Kidney capillary endothelial cell (primary cell): ENCODE results near the gene RASGEF1C.

ENCODE experiments used
- DNase-seq: peaks from one replicate; pipeline ENCODE4 v3.0.0-alpha.2; 2018; ENCODE audit warnings: low spot score

The RASGEF1C gene

DNA sequence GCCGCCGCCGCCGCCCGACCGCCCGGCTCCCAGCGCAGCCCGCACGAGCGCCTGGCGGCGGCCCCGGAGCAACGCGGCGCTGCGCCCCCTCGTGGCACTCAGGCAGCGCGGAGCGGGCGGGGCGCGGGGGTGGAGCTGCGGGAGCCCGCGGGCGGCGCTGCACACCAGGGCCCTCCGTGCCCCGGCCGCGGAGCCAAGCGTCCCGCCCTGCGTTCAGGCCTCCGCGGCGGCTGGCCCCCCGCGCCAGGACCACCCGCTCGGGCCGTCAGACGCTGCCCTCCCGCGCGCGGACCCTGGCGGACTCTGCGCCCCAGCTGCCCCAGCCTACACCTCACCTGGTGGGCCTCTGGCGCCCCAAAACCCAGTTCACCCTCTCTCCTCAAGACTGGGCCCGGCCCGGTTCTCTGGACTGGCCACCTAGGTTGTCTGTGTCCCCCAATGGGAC is at the start of gene RASGEF1C:
Gene RASGEF1C, minus strand, starts transcription at position 75 of the 445 bp plus-strand sequence. CDS start 71,159 bp downstream, outside the sequence.
- peak; percentile 30 for DNase-seq

DNA sequence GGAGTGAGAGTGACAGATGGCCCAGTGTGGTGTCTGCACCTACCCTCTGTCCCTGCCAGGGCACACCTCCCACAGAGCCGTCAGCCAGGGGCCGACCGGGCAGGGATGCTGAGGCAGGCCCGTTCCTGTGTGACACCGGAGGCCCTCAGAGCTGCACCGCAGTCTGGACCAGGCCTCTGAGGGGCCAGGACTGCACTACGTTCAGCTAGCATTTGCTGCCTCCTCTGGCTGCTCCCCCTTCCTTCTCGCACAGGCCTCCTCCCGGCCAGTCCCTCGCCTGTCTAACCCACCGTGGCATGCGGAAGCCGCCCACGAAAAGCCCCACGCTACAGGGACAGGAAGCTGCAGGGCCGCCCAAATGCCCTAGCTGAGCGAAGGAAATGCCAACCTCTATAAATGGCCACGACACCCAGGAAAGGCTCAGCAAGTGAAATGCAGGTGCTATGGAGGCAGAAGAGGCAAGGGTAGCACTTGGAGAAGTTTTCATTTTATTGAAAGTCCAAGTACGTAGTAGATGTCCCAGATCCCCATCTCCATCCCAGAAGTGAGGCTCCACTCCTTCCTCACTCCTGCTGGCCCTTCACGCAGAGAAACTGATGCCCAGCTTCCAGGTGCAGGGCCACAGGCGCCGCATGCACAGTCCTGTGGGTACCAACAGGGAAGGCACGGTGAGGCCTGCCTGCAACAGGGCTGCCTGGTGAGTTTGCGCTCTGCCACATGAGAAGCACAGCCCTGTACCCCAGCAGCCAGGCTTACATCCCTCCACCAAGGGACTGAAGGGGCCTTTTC is 44.2 kb upstream of the RASGEF1C start:
- DNase-seq = no peak

DNA sequence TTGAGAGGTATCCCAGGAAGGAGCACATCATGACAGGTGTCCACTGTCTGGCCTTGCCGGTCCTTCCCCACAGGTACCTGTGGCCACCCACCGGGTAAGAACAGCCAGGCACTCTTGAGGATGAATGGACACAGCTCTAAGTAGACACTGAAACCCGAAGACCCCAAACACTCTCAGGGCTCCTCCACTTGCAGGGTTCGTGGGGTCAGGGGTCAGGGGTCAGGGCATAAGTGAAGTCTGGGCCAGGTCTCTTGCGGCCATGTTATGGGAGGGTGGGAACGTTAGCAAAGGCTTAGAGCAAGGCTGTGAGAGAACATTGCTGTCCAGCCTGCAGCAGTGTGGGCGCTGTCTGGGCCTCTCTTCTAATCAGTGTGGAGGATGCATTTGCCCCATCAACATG is 42.9 kb upstream of the RASGEF1C start:
- DNase-seq = no peak

DNA sequence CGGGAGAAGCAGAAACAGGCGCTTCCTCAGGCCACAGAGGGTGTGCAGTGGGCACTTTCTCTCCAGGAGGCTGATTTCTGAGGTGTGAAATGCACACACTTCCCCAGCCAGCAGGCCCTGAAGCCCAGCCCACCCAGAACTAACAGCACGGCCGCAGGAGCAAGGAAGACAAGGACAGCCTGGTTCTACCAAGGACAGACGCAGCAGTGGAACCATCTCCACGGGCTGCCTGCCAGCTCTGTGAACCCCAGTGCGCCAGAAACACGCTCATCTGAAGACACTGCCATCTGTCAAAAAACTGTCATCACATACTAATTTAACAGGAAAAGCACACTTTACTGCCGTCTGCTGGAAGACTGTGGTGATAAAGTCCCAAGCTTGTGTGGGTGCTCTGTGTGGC is 42.1 kb upstream of the RASGEF1C start:
- no peak for DNase-seq

DNA sequence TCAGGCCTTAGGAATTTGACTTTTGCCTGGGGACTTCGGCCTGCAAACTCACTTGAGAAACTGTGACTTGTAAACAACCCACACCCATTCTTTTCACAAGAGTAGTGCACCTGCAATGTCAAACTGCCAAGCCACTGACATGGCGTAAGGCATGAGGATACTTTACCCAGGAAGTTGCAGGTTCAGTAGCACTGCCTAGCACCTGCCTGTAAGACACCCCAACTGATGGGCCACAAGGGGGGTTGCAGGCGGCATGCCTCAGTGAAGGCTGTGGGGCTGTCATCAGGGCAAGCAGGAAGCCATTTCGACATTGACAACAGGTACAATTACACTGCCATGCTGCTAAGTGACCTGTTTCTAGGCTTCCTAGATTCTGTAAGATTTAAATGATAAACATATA is 41.3 kb upstream of the RASGEF1C start:
- no peak for DNase-seq

DNA sequence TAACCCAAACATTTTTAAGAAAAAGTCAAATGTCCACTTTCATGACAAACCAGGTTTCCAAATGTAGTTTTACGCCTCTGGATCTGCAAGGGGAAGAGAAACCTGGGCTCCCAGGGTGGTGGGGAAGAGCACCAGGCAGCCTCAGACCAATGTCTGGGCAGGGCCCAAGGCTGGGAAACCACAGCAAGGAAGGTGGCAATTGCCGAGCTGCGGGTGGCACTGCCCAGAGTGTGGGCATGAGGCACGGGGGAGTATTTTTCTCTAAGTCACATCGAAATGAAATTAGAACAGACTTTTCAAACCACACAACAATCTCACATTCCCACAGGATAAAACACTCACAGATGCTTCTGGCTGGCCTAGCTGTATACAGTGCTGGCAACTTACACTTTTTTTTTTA is 32.6 kb upstream of the RASGEF1C start:
- DNase-seq = no peak

DNA sequence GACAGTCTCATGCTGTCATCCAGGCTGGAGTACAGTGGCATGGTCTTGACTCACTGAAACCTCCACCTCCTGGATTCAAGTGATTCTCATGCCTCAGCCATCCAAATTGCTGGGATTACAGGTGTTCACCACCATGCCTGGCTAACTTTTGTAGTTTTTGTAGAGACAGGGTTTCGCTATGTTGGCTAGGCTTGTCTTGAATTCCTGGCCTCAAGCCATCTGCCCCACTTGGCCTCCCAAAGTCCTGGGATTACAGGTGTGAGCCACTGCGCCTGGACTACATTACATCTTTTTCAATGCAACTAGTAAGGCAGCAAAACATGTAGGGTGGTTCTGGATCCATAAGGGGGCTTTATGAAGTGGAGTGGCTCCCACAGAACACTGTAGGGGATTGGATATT is 29.6 kb upstream of the RASGEF1C start:
- no peak for DNase-seq

DNA sequence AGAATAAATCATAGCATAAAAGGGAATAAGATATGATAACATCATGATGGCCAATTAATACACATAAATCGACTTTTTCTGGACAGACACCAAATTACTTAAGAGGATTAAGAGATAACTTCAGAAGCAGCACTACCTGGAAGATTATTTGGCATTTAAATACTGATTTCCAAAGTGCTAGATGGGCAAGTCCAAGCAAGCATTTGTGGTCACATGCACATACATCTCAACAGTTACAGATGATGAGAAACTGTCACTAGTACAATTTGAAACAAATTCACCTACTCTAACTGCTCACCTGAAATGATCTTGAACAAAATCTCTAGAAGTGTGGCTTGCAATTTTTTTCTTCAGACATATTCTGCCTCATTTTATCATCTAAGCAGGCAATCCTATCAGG is 26.8 kb upstream of the RASGEF1C start:
- no peak for DNase-seq

DNA sequence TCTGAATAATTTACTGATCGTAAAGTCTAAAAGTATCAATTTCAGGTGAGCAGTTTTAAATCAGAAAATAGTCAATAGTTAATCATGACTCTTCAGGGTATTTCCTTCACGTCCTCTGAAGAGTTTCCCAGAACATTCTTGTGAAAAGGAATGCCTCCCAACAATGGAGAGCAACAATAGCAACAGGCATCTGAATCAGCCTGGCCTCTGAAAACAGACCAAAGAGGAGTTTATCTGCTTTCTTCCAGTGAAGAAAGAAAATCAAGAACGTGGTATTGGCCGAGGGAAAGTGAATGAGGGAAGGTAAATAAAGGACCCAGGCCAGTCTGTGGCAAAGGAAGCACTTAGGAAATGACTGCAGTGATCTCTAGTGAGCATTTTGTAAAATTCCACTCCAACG is 26.1 kb upstream of the RASGEF1C start:
- no peak for DNase-seq

DNA sequence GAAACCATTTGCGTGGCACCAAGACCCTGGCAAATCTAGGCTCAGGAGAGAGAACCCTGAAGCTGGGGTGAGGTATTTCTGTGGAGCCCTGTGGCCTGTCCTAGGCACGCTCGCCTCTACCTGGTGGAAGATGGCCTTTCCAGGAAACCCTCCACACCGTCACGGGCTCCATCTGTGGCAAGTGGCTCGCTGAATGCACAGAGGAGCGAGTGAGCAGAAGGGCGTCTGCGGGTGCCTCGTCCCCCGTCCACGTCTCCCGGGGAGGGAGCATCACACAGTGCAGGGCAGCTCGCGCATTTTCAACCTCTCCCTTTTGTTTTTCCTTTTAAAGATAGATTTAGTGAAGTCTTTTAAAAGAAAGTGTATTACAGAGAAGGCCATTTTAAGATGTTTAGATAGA is 25.3 kb upstream of the RASGEF1C start:
- DNase-seq = no peak

DNA sequence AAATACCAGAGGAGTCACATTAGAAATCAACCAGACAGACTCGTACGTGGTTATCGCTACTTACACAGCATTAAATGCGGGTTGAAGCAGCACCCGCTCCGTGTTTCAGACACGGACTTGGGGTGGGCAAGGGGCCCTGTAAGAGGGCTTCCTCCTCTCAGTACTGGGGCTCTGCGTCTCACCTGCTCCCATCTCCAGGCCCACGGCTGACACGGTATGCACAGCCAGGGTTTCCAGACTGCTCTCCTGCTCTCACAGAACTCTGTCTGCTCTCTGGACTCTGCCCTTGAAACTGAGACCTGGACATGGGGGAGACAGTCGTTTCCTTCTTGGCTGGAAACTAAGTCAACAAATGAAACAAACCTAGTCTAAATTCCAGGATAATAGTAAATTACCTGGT is 24.7 kb upstream of the RASGEF1C start:
- DNase-seq = no peak

DNA sequence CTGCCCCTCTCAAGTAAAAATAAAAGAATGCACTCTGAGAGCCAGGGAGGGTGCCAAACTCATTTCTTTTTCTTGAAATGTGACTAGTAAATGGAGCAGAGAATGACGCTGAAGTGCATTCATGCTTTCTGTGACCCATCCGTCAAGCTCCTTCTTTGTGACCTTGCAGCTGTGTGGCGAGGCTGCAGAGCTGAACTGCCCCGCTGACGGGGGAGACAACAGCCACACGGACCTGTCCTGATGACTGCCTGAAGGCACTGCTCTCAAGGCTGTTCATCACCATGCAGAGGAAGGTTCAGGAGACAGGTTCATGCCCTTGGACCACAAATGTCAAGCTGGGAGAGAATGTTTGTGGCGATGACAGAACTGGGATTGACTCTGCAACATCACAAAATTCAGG is 21.0 kb upstream of the RASGEF1C start:
- no peak for DNase-seq

DNA sequence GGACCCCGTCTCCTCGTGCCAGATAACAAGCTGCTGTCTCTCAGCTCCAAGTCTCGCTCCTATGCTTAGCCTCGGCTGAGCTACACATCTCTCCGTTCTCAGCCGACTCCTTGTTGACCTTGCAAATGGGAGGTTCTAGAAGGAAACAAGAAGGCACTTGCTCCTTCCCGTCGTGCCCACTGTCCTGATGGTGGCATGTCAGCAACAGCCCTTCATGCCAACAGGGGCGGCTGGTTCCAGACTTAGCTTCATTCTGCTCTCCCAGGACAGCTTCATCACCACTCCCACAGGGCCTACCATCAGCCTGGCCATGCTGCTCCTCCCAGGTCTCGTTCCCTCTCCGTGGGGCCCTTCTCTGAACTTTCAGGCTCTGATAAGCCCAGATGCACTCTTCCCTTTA is 13.0 kb upstream of the RASGEF1C start:
- DNase-seq = no peak

DNA sequence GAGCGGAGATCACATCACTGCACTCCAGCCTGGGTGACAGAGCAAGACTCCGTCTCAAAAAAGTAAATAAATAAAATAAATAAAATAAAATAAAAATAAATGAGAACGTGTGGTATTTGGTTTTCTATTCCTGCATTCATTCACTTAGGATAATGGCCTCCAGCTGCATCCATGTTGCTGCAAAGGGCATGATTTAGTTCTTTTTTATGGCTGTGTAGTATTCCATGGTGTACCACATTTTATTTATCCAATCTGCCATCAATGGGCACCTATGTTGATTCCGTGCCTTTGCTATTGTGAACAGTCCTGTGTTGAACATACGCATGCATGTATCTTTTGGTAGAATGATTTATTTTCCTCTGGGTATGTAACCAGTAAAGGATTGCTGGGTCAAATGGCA is 8.8 kb upstream of the RASGEF1C start:
- no peak for DNase-seq

DNA sequence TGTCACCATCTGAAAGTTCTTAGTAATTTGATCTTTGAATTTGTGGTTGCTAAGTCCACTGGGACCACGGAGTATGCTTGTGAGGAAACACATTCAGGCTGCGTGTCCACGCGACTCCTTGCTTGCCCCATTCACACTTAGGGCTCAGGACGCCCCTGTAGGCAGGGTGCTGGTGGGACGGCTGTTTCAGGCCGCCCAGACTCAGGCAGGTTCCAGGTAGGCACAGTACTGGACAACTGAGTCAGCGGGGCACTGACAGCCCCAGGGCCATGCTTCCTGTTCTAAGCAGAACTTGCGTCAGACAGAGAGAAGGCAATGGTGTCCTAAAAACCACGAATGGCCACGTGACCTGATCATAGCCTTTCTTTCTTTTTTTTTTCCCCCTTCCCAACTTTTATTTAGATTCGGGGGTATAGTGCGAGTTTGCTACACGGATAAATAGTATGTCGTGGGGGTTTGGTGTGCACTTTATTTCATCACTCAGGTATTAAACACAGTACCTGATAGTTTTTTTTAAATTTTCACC is 7.7 kb upstream of the RASGEF1C start:
- DNase-seq = no peak

DNA sequence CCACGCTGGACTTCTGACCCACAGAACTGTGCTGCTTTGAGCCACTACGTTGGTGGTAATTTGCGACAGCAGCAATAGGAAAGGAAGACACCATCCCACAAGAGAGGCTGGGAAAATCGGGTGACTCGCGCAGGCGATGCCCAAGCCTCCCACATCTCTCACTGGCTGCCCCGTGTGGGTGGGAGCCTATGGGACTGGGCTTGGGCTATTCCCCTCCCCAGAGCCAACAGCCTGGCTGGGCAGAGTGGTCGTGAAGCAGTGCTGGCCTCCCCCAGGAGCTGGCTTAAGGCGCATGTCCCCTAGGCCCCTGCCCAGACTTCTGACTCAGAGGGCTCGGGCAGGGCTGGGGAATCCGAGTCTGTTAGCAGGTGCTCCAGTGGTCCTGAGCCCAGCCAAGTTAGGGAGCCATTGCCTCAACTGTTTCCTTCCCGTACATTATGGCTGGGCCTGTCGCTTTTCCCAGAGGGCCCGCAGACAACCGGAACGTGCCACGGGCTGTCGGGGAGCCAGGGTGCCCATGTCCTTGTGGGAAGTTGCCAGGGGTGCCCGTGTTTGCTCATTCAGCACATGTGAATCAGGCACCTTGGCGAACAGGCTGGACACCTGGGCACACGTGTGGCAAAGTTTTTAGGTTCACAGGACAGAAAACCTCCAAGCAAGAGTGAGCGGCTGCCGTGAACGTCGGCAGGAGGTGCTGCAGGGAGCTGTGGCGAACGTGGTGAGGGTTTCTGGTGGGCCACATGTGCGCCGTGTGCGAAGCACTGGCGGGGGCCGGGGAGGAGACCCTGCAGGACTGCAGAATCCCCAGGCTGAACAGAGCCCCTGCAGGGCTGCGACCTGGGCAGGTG is 7.0 kb upstream of the RASGEF1C start:
- DNase-seq = no peak

DNA sequence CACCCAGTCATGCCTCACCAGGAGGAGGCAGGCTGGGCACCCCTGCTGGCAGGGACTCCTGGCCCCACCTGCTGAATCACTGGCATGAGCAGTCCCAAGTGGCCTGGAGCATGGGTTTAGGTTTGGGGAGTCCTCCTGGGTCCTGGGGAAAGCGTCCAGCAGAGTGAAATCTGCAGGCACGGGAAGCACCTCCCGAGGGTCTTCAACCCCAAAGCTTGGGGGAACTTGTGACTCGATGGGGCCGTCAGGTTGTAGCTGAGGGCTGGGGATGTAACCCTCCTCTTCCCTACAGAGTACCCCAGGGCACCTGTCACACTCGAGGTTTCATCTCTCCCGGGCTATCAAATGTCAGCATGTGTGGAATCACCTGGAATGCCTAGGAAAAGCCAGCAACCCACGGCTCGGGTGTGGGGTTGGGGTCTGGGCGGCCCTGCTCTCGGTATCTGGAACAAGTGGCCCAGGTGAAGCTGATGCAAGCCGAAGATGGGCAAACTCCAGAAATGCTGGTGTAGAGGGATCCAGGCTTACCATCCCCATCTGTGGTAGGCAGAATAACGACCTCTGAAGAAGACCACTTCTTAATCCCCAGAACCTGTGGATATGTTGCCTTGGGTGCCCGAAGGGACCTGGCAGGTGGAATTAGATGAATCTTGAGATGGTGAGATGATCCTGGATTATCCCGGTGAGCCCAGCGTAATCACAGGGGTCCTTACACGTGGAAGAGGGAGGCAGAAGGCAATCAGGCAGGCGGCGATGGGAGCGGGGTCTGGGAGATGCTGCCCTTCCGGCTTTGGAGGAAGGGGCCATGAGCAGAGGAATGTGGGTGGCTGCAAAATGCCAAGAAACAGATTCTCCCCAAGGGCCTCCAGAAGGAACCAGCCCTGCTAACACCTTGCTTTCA is 6.1 kb upstream of the RASGEF1C start:
- DNase-seq = no peak

DNA sequence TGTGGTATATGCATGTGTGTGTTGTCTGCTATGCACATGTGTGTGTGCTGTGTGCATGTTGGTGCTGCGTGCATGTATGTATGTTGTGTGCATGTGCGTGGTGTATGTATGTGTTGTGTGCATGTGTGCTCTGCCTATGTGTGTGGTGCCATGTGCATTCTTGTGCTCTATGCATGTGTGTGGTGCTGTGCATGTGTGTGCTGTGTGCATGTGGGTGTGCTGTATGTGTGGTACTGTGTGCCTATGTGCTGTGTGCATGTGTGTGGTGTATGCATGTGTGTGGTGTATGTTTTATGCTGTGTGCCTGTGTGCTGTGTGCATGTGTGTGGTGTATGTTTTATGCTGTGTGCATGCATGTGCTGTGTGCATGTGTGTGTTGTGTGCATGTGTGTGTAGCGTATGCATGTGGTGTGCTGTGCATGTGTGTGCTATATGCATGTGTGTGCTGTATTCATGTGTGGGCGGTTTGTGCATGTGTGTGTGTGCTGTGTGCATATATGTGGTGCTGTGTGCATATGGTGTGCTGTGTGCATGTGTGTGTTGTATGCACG is 4.7 kb upstream of the RASGEF1C start:
- DNase-seq = no peak

DNA sequence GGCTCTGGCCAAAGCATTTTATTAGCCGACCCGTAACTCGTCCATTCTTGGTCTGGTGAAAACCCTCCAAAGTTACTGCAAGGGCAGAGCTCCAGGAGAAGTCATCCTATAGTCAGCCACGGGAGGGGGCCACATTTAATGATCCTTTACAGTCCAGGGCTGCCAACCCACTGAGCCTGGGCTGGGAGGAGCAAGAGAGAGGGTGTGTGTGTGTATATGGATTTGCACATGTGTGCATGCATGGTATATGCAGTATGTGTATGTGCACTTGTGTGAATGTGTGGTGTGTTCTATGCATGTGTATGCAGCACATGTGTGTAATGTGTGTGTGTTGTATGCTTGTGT is 4.2 kb upstream of the RASGEF1C start:
- DNase-seq = no peak

DNA sequence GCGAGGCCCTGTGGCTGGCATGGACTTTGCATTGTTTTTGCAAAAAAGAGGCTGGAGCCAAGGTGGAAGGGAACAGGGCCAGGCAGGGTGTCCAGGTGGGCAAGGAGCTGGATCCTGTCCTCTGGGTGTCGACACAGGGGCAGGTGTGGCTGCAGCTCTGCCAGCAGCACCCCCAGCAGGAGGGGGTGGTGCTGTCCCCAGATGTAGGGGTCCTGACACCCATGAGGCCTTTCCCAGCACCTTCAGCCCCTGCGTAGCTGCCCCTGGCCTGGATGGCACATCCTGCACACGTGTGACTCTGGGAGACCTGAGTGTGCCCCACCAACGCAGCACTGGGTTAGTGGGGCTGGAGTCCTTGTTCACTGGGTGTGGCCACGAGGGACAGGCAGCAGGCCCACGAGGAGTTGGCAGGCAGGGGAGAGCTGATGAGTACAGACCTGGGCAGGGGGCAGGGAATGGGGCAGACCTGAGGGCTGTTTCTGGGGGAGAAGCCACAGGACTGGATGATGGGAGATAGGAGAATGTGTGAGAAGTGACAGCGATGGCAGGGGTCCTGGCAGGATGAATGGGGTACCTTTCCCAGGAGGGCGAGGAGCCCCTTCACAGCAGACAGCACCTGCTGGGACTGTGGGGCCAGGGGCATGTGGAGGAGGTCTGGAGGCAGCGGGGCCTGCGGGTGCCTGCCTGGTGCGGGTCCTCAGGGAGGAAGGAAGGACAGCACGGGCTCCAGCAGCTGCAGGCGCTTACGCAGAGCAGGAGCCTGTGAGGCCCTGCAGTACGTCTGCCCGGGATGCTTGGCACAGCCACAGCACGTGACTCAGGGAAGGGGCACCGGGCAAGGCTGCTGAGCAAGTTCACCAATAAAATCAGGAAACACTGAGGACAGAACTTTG is 3.6 kb upstream of the RASGEF1C start:
- no peak for DNase-seq

DNA sequence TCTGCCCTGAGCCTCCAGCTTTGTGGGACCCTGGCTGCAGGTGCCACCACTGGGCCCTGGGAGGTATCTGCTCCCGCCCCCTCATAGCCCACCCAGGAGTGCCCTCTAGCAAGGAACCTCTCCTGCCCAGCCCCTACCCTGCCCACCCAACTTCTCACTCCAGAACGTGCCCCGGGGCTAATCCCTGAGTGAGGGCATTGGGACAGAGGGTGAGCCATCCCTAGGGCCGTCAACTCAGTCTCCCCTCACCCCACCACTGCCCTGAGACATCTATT is 2.7 kb upstream of the RASGEF1C start:
- no peak for DNase-seq
